A673 (cell line): ENCODE results near the gene FRRS1L.

ENCODE experiments used
- EZH2 ChIP-seq: fragments of 200-600 bp; sonication (generic); IDR thresholded peaks from 2 replicates; pipeline ENCODE4 v1.6.1; 2017; ENCODE audit warnings: borderline replicate concordance, low read depth, mild to moderate bottlenecking, mixed read lengths, antibody characterized with exemption, low read length; ENCODE audit not compliant: poor library complexity, severe bottlenecking
- TF ChIP-seq, protein P1 (sequence below): fragments of 300-800, 200-600 bp; sonication (generic); conservative IDR thresholded peaks from 2 replicates; pipeline ENCODE4 v1.5.1; 2017; ENCODE audit warnings: low read depth, mild to moderate bottlenecking, antibody characterized with exemption, low read length, moderate library complexity, mixed read lengths

- TF ChIP-seq, protein P1, sequence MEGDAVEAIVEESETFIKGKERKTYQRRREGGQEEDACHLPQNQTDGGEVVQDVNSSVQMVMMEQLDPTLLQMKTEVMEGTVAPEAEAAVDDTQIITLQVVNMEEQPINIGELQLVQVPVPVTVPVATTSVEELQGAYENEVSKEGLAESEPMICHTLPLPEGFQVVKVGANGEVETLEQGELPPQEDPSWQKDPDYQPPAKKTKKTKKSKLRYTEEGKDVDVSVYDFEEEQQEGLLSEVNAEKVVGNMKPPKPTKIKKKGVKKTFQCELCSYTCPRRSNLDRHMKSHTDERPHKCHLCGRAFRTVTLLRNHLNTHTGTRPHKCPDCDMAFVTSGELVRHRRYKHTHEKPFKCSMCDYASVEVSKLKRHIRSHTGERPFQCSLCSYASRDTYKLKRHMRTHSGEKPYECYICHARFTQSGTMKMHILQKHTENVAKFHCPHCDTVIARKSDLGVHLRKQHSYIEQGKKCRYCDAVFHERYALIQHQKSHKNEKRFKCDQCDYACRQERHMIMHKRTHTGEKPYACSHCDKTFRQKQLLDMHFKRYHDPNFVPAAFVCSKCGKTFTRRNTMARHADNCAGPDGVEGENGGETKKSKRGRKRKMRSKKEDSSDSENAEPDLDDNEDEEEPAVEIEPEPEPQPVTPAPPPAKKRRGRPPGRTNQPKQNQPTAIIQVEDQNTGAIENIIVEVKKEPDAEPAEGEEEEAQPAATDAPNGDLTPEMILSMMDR = no peak
- TF ChIP-seq EZH2 = no peak
Observed at GRCh38 chr9:109114670-109115069, 52.4 kb downstream of the FRRS1L start.
